GM18499 (cell line): ENCODE data around the gene WDFY2.

Source experiments
- ATAC-seq: cut with Tn5 transposase; IDR thresholded peaks from one replicate; pipeline ENCODE4 v1.9.1; 2021; ENCODE audit warnings: moderate number of reproducible peaks; ENCODE audit not compliant: insufficient read depth, unreplicated experiment

The WDFY2 gene

DNA sequence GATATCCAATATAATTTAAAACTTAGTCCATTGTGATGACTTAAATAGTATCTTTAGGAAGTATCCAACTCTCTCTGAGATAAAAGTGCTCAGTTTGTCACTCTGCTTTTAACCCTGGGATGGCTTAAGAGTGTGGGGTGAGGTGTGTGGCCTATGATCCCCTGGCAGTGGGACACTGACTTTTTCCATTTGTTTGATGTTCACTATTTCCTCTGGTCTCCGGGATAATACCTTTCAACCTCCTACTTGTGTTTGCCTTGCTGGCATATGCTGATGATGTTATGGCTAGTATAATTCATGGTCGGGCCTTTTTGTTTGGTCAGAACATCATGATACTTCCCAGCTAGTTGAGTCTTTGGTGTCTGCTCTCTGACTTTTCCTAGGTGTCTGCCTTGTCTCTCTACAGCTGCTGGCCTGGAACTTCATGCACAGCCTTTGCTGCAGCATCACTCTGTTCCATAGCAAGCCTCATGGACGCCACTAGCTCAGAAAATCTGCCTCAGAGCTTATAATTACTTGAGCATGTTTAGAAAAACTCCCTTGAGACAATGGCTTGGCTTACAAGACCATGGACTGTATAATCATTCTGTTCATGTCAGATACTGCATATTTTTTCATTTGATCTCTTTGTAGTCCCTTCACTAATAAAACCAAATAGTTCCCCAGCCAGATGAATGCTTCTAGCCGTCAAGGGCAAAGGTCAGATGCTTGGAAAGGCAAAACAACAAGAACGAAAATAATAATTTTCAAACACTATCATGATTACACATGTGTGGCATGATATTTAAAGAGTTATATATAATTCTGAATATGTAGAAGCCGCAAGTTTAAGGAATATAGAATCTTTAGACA, 75.2 kb downstream of the WDFY2 start:
- ATAC-seq, result no peak

DNA sequence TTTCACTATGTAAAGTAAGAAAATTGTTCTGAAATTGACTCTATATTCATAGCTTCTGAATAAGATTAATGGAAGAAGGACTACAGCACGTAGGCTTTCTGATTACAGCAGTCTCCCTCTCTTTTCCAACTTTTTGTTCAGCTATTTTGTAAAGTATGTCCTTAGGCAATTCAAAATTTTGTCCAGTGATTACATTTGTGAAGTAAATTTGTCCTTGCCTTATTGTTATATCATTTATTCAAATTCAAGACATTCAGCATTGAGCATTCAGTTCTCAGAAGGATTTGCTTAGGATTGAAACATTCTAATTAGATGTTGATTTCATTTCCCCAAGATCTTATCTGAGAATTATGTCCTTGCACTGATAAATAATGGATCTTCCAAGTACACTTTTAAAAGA, 76.6 kb downstream of the WDFY2 start:
- ATAC-seq, result no peak

DNA sequence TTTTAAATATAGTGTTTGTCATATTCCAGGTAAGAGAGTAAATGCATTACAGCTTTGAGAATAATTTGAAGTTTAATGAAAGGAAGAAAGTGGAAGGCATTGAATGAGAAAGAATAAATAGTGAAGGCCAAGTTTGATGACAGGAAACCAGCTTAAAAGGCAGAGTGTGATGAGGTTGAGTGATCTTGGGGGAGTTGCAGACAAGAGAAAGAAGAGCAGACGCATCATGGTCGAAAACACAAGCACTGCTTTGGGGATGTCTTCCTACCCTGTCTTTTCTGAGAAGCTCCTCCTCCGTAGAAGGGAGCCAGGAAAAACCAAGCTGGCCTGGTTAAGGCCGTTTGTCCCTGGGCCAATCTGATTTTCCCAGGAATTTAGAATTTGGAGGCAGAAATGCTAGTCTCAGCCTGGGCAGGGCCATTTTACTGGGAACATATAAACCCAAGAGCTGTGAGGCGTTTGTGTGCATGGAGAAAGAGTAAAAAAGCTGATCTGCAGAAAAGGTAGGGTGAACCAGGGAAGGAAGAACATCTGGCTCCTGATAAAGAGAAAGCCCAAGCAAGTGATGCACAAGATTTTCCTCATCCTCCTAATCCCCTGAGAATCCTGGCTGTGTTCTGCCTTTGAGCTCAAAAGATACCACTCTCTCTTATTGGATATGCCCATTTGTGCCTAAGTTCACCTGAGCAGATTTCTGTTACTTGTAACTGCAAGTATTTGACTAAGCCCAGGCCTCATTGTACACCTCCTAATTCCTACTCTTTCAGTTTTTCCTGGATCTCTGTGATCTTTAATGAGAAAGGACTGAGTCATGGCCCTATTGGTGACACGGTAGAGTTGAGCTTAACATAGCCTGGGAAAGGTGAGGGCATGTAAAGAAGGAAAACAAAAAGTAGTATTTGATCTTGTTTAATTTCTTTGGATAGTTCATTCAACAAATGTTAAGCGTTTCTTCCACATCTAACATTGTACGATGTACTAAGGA, 80.0 kb downstream of the WDFY2 start:
- ATAC-seq, result no peak

- ATAC-seq, result no peak
Measured at GRCh38 chr13:51665456-51665855, 81.2 kb downstream of the WDFY2 start.

- no peak for ATAC-seq
Measured at GRCh38 chr13:51666374-51666773, 82.1 kb downstream of the WDFY2 start.

- no peak for ATAC-seq
Measured at GRCh38 chr13:51666839-51667238, 82.6 kb downstream of the WDFY2 start.

- ATAC-seq, result no peak
Measured at GRCh38 chr13:51668580-51669195, 84.4 kb downstream of the WDFY2 start.

DNA sequence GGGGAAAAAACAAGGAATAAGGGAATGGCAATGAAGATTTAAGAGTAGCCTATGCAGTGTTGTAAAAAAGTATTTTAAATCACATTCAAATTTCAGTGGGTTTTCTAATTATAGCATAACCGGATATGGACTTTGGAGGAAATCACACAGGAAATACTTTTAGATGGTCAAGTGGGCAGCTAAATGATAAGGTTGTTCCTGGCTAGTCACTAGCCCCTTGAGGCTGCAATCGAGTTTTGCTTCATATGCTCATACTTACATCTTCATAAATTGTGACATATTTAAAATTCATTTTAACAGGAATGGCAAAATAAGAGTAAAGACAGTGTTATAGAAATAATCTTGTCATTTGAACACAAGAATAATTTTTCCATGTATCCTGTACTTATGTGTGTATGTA, 88.9 kb downstream of the WDFY2 start:
- ATAC-seq, result no peak

GRCh38 chr13:51674276-51674675, 90.0 kb downstream of the WDFY2 start:
- no peak for ATAC-seq

DNA sequence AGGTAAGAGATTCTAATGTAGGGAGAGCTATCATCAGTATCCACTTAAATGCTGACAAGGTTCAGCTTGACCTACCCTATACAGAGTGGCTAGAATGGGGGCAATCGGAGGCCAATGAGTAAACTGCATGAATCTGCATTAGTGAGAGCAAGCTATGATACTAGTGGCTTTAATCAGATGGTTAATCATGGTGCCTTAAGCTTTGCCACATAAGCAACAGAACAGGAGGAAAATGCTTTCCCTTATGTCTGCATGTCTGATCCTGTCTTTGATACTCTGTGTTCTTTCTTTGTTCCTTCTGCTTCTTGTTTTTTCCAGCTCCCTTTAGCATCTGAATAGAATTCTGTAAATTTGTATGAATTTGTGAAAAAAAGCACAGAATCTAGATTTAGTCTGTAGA, 91.1 kb downstream of the WDFY2 start:
- ATAC-seq, result no peak

GRCh38 chr13:51675877-51676276, 91.6 kb downstream of the WDFY2 start:
- ATAC-seq, result no peak

- ATAC-seq, result no peak
Measured at GRCh38 chr13:51676739-51677138, 92.5 kb downstream of the WDFY2 start.

- ATAC-seq, result no peak
Measured at GRCh38 chr13:51678420-51678819, 94.2 kb downstream of the WDFY2 start.

DNA sequence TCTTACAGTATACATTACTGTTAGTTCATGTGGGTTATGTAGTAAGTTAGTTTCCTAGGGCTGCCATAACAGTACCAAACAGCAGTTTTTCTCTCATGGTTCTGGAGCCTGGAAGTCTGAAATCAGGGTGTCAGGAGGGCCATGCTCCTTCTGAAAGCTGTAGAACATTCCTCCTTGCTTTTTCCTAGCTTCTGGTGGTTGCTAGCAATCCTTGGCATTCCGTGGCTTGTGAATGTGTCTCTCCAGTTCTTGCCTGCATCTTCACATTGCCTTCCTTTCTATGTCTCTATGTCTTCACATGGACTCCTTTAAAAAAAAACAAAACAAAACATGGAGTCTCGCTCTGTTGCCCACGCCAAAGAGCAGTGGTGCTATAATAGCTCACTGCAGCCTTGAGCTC, 95.4 kb downstream of the WDFY2 start:
- ATAC-seq, result no peak

GRCh38 chr13:51681037-51681678, 96.9 kb downstream of the WDFY2 start:
- ATAC-seq, result no peak

GRCh38 chr13:51682686-51683085, 98.4 kb downstream of the WDFY2 start:
- ATAC-seq, result no peak

GRCh38 chr13:51683597-51683996, 99.3 kb downstream of the WDFY2 start:
- no peak for ATAC-seq

GRCh38 chr13:51684076-51684475, 99.8 kb downstream of the WDFY2 start:
- no peak for ATAC-seq

DNA sequence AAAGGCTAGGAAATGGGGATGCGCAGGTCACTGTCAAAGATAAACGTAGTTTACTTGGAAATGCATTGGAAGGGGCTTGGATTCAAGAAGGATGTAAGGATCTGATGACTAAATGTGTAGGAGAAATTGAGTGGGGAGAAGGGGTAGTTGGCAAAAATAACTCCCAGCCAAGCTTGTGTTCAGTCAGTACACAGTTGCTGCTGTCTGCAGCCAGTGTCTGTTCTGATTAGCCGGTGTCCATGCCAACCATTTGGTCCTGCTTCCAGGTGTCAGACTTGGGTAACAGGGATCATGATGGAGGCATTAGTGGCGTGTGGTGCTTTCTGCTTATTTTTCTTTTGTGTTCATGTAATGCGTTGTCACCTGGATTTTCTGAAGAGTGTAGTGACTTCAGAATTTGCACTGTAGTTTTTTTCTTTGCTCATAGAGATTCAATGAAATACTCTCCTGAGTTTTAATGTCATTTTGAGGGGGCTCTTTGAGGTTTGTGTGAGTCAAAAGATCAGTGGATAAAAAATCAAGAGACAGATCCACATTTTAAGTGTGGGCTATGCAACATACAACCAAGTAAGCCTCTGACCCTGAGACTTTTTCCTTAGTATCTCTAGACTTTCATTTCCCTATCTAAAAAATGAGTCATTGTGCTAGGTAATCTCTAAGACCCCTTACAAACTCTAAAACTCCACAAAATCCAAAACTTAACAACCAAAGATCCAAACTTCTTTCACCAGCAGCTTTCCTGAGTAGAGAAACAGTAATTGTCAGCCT, 103.9 kb downstream of the WDFY2 start:
- no peak for ATAC-seq
